CD4-positive, alpha-beta T cell treated with Interferon gamma for 1 hour (primary cell): Measurements from ENCODE around the gene CA12.
A peak's percentile ranks its signal among the peaks of the same experiment; 100 is the strongest.

Experiments
- DNase-seq: peaks from one replicate; pipeline ENCODE4 v3.0.0-alpha.2; 2020

CA12 gene

DNA sequence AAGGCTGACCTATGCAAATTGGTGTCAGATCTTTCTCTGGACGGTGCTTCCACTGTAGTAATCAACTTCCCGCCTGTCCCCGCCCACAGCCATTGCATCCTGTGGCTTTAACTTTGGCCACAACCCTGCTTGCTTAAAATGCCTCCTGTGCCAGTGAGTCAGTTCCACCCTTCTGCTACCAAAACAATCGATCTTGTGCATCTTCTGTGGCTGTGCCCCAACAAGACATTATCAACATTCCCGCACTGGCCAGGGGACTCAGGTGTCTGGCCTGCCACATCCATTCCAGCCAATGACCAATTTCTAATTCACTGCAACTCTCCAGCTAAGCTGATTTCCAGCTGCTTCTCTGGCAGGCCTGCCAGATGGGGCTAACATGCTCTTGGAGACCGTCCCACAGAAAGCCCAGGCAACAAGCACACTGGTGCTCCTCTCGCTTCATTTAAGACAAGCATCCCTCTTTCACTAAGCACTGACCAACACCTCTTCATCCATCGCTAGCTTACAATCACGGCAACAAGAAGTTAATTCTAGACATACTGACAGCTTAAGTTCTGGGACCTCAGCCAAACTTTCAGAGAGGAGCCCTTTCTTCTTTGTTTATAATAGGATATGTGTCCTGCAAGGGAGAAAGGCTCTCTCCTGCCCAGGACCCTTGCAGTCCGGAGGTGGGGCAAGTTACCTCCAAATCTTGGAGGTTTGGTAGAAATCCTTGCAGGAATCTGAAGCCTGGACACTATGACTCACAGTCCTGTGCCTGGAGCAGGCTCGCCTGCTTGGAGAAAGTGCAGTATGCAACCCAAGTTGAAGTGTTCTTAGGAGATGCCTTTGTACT, 6.7 kb downstream of the CA12 start:
- peak; percentile 18 for DNase-seq

DNA sequence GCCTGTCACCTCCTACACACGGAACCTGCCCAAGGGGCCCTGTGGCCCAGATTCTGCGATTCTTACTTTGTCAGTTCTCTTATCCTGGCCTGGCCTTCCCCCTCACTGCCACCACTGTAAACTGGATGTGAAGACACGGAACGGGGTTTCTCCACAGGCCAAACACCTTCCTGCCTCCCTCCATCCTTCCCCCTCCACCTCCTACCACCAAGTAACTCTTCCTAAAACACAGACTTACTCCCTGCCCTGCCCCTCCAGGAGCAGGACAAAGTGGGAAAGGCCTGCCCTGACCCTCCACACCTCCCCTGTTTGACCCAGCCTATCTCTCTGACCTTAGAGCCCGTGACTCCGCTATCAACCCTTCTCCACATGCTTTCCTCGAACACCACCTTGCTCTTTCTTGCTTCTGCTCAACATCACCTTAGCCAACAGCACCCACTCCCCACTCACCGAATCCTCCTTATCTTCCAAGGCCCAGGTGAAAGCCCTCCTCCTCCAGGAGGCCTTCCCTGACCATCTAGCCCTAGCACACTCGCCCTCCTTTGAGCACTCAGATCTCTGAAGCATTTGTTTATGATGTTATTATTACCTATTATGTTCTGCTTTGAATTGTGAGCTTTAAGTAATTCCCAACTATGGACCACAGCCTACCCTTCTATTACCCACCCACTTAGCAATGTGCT, 7.6 kb downstream of the CA12 start:
- no peak for DNase-seq

- DNase-seq: no peak
Measured at GRCh38 chr15:63373330-63373729, 8.3 kb downstream of the CA12 start.

- no peak for DNase-seq
Measured at GRCh38 chr15:63372753-63373152, 8.9 kb downstream of the CA12 start.

GRCh38 chr15:63372018-63372705, 9.5 kb downstream of the CA12 start:
- DNase-seq: no peak

DNA sequence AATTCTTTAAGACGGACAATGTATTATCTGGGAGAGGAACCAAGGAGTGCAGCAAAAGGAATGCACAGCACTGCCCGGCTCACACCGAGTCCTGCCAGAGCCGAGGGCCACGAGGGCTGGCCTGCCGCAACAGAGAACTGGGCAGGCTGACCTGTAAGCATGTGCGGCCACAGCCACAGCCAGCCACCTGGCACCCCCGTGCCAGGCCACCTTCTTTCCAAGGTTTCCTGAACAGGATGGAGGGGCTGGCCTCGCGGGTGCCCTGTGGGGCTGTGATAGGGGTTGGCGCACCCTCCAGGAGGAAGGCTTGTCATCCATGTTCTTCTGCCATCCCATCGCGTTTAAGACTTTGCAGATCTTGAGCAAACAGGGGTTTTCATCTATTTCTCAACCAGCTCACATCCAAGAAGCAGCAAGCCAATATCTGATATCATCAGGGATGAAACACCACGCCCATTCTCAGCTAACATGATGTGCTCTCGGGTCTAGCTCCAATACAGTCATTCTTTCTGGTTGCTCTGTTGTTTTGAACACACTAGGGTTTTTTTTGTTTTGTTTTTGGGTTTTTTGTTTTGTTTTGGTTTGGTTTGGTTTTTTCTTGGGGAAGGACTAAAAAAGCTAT, 10.2 kb downstream of the CA12 start:
- no peak for DNase-seq

- DNase-seq: no peak
Measured at GRCh38 chr15:63370764-63371163, 10.9 kb downstream of the CA12 start.

DNA sequence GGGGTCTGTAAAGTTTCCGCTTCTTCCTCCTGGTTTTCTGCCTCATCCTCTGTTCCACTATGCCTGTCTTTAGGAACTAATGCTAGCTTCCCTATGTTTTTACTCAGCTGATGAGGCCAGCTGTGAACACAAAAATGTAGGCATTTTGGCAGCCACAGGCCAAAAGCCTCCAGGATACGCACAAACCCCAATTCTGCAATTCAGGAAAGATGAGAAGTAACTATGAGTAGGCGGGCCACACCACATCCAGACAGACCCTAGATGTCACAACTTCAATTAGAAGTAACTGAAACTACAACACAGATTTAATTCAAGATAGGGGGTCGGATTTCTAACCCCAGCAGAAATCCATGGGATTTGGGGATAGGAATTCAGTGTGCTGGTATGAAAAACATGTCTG, 11.9 kb downstream of the CA12 start:
- no peak for DNase-seq

DNA sequence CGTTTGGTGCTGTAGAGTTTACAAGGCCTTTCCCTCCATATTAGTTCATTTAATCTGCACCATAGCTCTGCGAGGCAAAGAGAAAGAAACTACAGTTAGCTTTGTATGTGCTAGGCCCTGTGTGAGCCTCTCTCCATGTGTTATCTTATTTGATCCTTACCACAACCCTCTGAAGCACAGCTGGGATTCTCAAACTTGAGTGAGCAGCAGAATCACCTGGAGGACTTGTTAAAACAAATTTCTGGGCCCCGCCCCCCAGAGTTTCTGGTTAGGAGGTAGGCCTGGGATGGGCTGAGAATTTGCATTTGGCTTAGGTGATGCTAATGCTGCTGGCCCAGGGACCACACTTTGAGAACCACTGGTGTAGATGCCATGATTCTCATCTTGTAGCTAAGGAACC, 12.3 kb downstream of the CA12 start:
- DNase-seq: no peak

GRCh38 chr15:63368503-63368902, 13.1 kb downstream of the CA12 start:
- no peak for DNase-seq

GRCh38 chr15:63367900-63368299, 13.7 kb downstream of the CA12 start:
- DNase-seq: no peak

DNA sequence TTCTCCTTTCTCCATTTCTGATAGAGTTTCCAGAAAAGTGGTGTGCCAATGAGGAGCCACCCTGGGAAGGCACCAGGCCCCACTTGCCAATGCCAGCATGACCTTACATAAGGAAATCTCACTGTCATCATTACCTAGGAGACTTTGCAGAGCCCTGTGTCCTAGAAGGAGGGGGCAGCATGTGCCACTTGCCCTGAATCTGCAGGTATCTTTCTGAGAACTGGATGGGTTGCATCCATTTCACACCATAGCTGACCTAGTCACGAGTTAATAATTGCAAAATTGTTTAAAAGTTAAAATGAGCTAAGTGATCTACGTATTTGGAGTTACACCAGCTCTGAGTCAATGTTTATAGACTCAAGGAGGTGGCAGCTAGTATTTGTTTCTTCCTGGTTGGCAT, 14.3 kb downstream of the CA12 start:
- DNase-seq: no peak

DNA sequence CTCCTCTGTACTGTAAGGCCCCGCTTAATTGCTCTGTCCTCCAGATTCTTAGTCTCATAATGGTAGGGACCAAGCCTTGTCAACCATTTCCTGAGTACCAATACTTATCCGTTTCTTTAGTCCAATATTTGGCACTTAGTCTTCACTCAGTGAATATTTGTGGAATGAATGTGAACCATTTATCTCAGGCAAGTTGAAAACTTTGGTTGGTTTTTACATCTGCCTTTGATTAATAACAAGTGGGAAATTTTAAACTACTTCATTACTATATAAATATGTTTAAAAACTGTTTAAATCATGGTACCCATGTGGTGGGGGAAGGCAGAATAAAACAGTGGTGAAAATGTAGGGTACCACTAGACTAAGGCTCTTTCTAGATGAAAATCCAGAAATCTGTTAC, 15.2 kb downstream of the CA12 start:
- DNase-seq: no peak

GRCh38 chr15:63365273-63365680, 16.4 kb downstream of the CA12 start:
- no peak for DNase-seq

DNA sequence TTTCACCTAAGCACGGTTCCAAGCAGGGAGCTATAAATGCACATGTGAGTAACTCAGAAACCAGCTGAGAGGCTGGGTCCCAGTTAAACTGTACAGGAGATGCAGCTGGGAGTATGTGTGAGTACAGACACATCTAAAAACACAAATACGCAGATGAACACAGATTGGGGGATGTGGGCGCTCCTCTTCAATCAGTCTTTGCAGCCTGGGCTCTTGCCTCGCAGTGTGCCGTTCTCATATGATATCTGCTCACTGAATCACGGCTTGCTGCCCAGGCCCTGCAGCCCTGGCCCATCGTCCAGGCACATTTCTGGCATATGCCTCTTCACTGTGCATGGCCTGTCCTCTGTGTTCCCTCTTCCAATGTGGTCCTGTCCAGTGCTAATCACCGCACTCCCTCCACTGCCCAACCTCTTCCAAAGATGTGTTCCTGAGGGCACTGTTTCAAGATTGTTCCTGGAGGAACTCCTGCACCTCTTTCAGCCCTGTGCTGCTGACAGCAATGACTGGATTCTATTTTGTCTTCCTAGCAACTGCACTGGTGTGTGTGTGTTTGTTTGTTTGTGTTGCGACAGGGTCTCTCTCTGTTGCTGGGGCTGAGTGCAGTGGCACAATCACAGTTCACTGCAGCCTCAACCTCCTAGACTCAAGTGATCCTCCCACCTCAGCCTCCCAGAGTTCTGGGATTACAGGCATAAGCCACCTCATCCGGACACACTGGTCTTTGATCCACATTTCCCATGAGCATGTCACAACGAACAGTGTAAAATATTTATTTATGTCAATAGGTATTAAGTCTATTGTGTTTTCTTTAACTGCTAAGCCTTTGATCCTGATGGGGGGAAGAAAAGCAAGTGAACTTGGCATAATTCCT, 17.0 kb downstream of the CA12 start:
- no peak for DNase-seq

DNA sequence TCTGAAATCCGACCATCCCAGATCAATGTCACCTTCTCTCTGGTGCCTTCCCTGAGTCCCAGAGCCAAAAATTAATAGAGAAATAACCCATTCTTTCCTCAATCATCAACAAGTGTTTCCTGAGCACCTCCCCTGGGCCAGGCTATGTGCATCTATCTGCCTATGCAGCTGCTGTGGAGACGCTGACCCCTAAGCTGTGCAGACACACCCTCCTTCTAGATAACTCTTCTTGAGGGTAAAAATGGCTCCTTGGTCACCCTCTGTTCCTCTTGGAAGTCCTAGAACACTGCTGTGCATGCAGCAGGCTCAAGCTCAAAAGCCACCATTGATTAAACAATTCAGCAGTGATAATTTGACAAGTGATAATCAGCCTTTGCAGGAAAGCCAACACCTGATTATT, 18.4 kb downstream of the CA12 start:
- DNase-seq: no peak

- DNase-seq: no peak
Measured at GRCh38 chr15:63362885-63363284, 18.8 kb downstream of the CA12 start.

- no peak for DNase-seq
Measured at GRCh38 chr15:63362196-63362595, 19.4 kb downstream of the CA12 start.

DNA sequence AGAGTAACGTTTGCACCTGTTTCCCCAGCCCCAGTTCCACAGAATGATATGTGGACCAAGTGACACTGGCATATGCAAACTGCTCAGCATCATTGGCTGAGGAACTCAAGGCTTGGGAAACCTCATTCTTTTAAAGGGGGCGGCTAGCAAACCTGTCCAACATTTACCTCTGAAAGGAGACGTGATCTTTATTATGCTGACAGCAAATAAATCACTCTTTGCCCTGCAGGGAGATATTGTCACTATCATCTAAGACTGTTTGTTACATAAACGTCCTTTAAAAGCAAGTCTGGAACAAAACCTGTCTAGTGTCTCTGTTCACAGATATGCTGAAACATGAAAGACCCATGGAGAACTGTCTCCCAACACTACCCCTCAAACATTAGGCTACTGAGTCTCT, 21.5 kb downstream of the CA12 start:
- no peak for DNase-seq

DNA sequence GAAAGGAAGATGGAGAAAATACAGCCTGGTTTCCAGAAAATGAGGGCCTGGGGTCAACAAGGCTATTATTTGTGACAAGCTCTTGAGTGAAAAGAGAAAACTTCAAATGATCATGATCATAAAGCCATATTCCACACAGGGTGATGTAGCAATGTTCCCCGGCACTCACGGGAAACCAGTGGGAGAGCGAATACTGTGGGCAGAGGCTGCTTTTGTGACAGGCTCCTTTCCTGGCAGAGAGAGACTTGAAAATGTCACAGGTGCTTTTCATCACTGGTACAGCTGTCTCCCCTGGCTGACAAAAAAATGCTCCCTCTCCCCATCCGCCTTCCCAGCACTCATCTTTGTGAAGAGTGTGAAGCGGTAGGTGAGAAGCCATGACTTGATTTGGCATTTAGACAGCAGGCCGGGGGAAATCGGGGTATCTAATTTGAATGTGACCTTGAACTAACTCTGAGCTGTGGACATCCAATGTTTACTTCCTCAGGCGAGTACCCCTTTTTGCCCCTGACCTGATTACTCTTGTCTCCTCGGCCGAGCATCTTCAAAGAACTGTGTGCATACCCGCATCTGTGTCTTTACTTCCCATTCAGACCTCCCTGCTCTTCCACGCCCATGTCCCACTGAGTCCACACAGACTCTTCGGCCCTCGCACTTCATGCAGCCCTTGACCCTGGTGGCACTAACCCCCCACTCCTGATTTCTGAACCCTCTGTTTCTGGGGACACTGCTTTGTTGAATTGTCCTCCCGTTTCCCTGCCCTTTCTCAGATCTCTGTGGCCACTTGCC, 23.2 kb downstream of the CA12 start:
- DNase-seq: no peak

DNA sequence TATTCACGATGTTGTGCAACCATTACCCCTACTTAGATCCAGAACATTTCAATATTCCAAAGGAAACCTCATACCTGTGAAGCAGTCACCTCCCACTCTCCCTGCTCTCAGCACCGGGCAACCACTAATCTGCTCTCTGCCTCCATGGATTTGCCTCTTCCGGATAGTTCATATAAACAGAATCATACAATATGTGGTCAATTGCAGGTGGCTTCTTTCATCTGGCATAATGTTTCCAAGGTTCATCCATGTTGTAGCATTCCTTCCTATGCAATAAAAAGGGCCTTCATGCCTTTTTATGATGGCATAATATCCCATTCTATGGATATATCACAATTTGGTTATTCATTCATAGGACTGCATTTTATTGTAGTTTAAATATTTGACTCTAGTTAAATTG, 23.9 kb downstream of the CA12 start:
- no peak for DNase-seq

DNA sequence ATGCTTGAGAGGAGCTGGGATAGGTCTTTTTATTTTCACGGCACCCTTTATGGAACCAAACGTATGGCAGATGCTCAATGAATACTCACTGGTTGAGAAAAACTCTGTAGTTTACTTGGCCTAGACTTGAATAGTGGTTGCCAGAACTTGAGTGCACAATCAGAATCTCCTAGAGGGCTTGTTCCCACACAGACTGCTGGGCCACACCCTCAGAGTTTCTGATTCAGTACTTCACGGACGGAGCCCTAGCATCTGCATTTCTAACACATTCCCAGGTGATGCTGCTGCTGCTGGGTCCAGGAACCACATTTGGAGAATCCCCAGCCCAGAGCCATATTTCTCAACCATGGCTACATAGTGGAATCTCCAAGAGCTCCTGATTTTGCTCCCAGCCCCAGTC, 24.6 kb downstream of the CA12 start:
- no peak for DNase-seq
